ENCODE data around the gene C14orf180. TPM values are rescaled to one million over a fixed set of nuclear protein-coding genes. Genes with fewer than 3 reads are reported as not detected.

The C14orf180 gene
- total and polyA plus RNA-seq, 2 of the 8 experiments (the other 6 are each of a cell fraction or from before 2014, with no cell fraction given) = not detected

DNA sequence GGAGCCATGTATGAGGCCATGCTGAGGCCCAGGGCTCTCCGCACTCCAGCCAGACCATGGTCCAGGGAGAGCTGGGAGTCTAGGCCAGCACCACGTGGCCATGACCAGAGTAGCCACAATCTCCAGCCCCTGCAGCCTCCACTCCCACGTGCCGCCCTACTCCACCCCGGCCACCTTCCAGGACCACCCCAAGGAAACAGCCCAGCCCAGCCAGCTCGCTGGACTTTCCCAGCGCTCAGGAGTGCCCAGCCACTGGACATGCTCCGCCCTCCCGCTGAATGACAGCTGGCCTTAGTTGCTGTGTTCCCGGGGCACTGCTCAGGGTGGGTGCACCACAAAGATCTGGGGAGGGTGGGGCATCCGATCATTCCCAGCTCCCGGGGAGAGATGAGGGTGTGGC is 2.1 kb upstream of the C14orf180 start:
- WGBS, 2 experiments (ENCODE audit: extremely low coverage in 1 of 2, insufficient coverage in 1 of 2, insufficient read length in 1 of 2, insufficient replicate concordance in 2 of 2, low coverage in 1 of 2, low lambda C conversion rate in 2 of 2, missing lambda C conversion rate in 1 of 2) = 90% methylated on average over 12 of the region's 12 CpGs; no CpG with 5 or more reads in 1 of the 2 experiments
- no peak overlapping the region for H2BK12ac ChIP-seq (ENCODE audit: low read depth, low read length)
- no peak overlapping the region for H4K5ac ChIP-seq (ENCODE audit: insufficient read length, low read depth, low read length)
- no peak overlapping the region for H4K91ac ChIP-seq (replicated peaks; ENCODE audit: insufficient read length, low read length)
- no peak overlapping the region for H2BK120ac ChIP-seq (replicated peaks; ENCODE audit: low read depth, low read length)
- H4K8ac ChIP-seq (ENCODE audit: extremely low read depth, insufficient read depth, low read length) = no peak overlapping the region; the same call in 1 of the 2 replicates
- H2BK20ac ChIP-seq (ENCODE audit: low read length) = no peak overlapping the region
- no peaks in the 10 kb centered on the region for H3K23me2 ChIP-seq (ENCODE audit: low read depth, low read length)
- POLR2A ChIA-PET (ENCODE audit: partially characterized antibody) = no interaction called here
- CTCF ChIA-PET (ENCODE audit: partially characterized antibody) = interaction anchor here (0.7 to 1.9 kb wide), 9 partner anchors 11 to 357 kb away, joined by 3 to 10 read pairs (median 3); no protein-coding TSS in a partner anchor
- H2BK15ac ChIP-seq (ENCODE audit: low read length) = no peak overlapping the region
- no peaks in the 10 kb centered on the region for H3K36me3 ChIP-seq (ENCODE audit: control insufficient read depth in 2 of 4, insufficient read depth in 4 of 4, low read length in 3 of 4)
- no peak overlapping the region for H3K23ac ChIP-seq (ENCODE audit: insufficient read length)
- no peak overlapping the region for H3K9ac ChIP-seq (replicated peaks in 1 of 4; ENCODE audit: extremely low read depth in 1 of 4, low read depth in 3 of 4, low read length in 3 of 4)
- H2BK5ac ChIP-seq (ENCODE audit: low read depth, low read length) = no peak overlapping the region
- H3K18ac ChIP-seq (ENCODE audit: extremely low read depth, low read length) = no peak overlapping the region
- no peak overlapping the region for H2AK5ac ChIP-seq (ENCODE audit: low read depth, low read length)
- H4K20me1 ChIP-seq (replicated peaks in 1 of 2; ENCODE audit: control insufficient read depth in 1 of 2, insufficient read depth in 2 of 2, low read length in 2 of 2) = no peaks in the 10 kb centered on the region
- H3K4me3 ChIP-seq (ENCODE audit: extremely low read depth in 1 of 4, insufficient read depth in 2 of 4, low read depth in 3 of 4, low read length in 4 of 4) = no peak overlapping the region
- H3K4ac ChIP-seq (replicated peaks; ENCODE audit: insufficient read length, low read depth, low read length) = no peak overlapping the region
- H3K79me2 ChIP-seq (ENCODE audit: control insufficient read depth in 1 of 2, insufficient read depth in 2 of 2, low read length in 2 of 2) = no peaks in the 10 kb centered on the region
- no peak overlapping the region for H3K56ac ChIP-seq (replicated peaks; ENCODE audit: insufficient read length, low read depth, low read length)
- H3K27me3 ChIP-seq (replicated peaks in 1 of 4; ENCODE audit: control insufficient read depth in 3 of 4, extremely low read depth in 1 of 4, insufficient read depth in 3 of 4, low read length in 3 of 4) = no peaks in the 10 kb centered on the region
- no peak for DNase-seq (ENCODE audit: low read depth in 1 of 2, low spot score in 2 of 2)
- H2AFZ ChIP-seq (ENCODE audit: low read length) = no peak overlapping the region
- H3K4me1 ChIP-seq (replicated peaks in 1 of 4; ENCODE audit: control insufficient read depth in 3 of 4, insufficient read depth in 4 of 4, low read length in 3 of 4) = no peaks in the 10 kb centered on the region
- H3K79me1 ChIP-seq (ENCODE audit: low read depth, low read length) = no peaks in the 10 kb centered on the region
- H3K4me2 ChIP-seq (ENCODE audit: insufficient read depth in 1 of 2, low read depth in 2 of 2, low read length in 2 of 2) = no peak overlapping the region
- H3K9me3 ChIP-seq (ENCODE audit: insufficient read depth in 2 of 2, low read depth in 1 of 2, low read length in 1 of 2) = no peaks in the 10 kb centered on the region
- H3K14ac ChIP-seq (ENCODE audit: insufficient read length) = no peak overlapping the region
- FAIRE-seq = no peak
- no peak overlapping the region for H3K27ac ChIP-seq (ENCODE audit: low read depth, low read length)
- TF ChIP-seq RFX5 (IDR thresholded peaks at IDR 0.05; ENCODE audit: borderline replicate concordance, low read depth, low read length) (no peak), CREB1 (IDR thresholded peaks at IDR 0.05) (no peak), HDAC6 (IDR thresholded peaks at IDR 0.05; ENCODE audit: low read depth, low read length) (no peak), NANOG (IDR thresholded peaks at IDR 0.05; ENCODE audit: insufficient read depth, low read depth, low read length, poor library complexity, severe bottlenecking) (no peak), EP300 (IDR thresholded peaks at IDR 0.05; ENCODE audit: borderline replicate concordance in 1 of 2, low read depth in 2 of 2, low read length in 2 of 2) (no peak), CBX5 (IDR thresholded peaks at IDR 0.05; ENCODE audit: low read depth, low read length) (no peak), CBX8 (IDR thresholded peaks at IDR 0.05; ENCODE audit: borderline replicate concordance, low read depth, low read length) (no peak), RNF2 (IDR thresholded peaks at IDR 0.05; ENCODE audit: borderline replicate concordance, low read depth, low read length, missing control alignments, poor library complexity, severe bottlenecking) (no peak), SP1 (IDR thresholded peaks at IDR 0.05; ENCODE audit: low read depth, low read length) (no peak), TAF1 (IDR thresholded peaks at IDR 0.05; ENCODE audit: low read depth, low read length) (no peak), YY1 (IDR thresholded peaks at IDR 0.05; ENCODE audit: low read depth, low read length) (no peak)
- TF ChIP-seq, protein P1, sequence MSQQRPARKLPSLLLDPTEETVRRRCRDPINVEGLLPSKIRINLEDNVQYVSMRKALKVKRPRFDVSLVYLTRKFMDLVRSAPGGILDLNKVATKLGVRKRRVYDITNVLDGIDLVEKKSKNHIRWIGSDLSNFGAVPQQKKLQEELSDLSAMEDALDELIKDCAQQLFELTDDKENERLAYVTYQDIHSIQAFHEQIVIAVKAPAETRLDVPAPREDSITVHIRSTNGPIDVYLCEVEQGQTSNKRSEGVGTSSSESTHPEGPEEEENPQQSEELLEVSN (IDR thresholded peaks at IDR 0.05) = no peak
- TF ChIP-seq, protein P2, sequence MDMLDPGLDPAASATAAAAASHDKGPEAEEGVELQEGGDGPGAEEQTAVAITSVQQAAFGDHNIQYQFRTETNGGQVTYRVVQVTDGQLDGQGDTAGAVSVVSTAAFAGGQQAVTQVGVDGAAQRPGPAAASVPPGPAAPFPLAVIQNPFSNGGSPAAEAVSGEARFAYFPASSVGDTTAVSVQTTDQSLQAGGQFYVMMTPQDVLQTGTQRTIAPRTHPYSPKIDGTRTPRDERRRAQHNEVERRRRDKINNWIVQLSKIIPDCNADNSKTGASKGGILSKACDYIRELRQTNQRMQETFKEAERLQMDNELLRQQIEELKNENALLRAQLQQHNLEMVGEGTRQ (IDR thresholded peaks at IDR 0.05; ENCODE audit: low read length) = no peak
